HPDE6-E6E7 (cell line): Measurements from ENCODE around the gene RNF168.
"Not testable (repeated sequence)": the region's sequence is repeated elsewhere in the genome, so short reads cannot be mapped to it uniquely, and the experiment has no call there.

ENCODE experiments used
- DNase-seq: peaks from one replicate; pipeline ENCODE4 v3.0.0; 2011; ENCODE audit warnings: missing footprints; ENCODE audit errors: extremely low spot score

Gene RNF168, protein sequence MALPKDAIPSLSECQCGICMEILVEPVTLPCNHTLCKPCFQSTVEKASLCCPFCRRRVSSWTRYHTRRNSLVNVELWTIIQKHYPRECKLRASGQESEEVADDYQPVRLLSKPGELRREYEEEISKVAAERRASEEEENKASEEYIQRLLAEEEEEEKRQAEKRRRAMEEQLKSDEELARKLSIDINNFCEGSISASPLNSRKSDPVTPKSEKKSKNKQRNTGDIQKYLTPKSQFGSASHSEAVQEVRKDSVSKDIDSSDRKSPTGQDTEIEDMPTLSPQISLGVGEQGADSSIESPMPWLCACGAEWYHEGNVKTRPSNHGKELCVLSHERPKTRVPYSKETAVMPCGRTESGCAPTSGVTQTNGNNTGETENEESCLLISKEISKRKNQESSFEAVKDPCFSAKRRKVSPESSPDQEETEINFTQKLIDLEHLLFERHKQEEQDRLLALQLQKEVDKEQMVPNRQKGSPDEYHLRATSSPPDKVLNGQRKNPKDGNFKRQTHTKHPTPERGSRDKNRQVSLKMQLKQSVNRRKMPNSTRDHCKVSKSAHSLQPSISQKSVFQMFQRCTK

GRCh38 chr3:196503196-196504076 is at the start of gene RNF168:
Gene RNF168, minus strand, starts transcription at chr3:196503768. Its CDS starts 595 bp downstream, at chr3:196503173.
- DNase-seq: peak; percentile 92

GRCh38 chr3:196552253-196552652 is 48.7 kb upstream of the RNF168 start:
- DNase-seq: no peak

DNA sequence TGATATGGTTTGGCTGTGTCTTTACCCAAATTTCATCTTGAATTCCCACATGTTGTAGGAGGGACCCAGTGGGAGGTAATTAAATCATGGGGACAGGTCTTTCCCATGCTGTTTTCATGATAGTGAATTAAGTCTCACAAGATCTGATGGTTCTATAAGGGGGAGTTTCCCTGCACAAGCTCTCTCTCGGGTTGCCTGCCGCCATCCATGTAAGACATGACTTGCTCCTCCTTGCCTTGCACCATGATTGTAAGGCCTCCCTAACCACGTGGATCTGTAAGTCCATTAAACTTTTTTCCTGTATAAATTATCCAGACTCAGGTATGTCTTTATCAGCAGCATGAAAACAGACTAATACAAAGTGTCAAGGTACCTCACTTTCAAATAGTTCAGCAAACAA is 46.6 kb upstream of the RNF168 start:
- not testable (repeated sequence) for DNase-seq

- DNase-seq: not testable (repeated sequence)
Measured at GRCh38 chr3:196549312-196549711, 45.7 kb upstream of the RNF168 start.

DNA sequence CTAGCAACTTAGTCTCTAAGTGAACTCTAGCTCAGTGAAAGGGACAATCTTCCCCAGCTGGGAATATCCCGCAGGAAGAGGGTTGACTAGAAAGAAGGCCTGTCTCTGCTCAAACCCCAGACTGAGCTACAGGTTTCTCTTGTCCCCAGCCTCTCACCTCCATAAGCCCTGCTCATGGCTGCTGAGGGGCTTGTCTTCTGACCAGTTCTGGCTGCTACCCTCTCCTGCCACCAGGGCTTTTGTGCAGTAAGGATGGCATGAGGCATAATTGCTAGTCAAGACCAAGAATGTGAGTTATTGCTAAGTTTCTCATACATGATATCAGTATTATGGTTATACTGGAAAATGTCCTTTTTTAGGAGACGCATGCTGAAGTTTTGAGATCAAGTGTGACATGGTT is 43.5 kb upstream of the RNF168 start:
- DNase-seq: no peak

- no peak for DNase-seq
Measured at GRCh38 chr3:196546537-196546936, 43.0 kb upstream of the RNF168 start.

- DNase-seq: no peak
Measured at GRCh38 chr3:196544491-196544992, 41.0 kb upstream of the RNF168 start.

GRCh38 chr3:196541684-196542445 is 38.3 kb upstream of the RNF168 start:
- DNase-seq: no peak

GRCh38 chr3:196537319-196537984 is 33.9 kb upstream of the RNF168 start:
- DNase-seq: peak; percentile 59

- no peak for DNase-seq
Measured at GRCh38 chr3:196533260-196533681, 29.7 kb upstream of the RNF168 start.

DNA sequence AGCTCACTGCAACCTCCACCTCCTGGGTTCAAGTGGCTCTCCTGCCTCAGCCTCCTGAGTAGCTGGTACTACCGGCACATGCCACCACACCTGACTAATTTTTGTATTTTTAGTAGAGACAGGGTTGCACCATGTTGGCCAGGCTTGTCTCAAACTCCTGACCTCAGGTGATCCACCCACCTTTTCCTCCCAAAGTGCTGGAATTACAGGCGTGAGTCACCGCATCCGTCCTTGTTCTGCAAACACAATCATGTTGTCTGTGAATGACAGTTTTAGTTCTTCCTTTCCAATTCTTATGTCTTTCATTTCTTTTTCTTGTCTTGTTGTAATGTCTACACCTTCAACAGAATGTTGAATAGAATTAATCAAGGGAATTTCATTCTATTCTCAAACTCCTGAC is 27.9 kb upstream of the RNF168 start:
- no peak for DNase-seq

- peak; percentile 61 for DNase-seq
Measured at GRCh38 chr3:196528639-196529233, 25.2 kb upstream of the RNF168 start.

GRCh38 chr3:196525141-196525540 is 21.6 kb upstream of the RNF168 start:
- no peak for DNase-seq

DNA sequence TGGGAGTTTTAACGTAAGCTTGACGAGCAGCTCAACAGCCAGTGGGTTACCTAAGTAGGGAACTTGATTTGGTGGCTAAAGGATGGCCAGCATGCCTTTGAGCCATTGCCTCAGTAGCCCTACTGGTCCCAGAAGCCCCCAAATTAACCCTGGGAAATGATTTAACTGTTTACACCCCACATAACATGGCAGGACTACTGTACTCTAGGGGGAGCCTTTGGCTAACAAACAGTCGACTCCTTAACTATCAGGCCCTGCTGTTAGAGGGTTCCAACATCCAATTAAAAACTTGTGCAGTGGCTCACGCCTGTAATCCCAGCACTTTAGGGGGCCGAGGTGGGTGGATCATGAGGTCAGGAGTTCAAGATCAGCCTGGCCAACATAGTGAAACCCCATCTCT is 21.0 kb upstream of the RNF168 start:
- DNase-seq: no peak

- no peak for DNase-seq
Measured at GRCh38 chr3:196523841-196524240, 20.3 kb upstream of the RNF168 start.

DNA sequence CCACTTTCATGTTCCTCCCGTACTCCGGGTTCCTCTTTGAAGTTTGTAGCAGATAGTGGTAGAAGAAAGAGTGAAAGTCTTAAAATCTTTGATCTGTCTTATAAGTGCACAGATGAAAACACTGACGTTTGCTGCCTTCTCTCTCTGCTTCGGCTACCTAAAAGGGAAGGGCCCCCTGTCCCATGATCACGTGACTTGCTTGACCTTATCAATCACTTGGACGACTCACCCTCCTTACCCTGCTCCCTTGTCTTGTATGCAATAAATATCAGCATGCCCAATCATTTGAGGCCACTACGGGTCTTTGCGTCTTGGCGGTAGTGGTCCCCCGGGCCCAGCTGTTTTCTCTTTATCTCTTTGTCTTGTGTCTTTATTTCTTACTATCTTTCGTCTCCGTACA is 17.7 kb upstream of the RNF168 start:
- not testable (repeated sequence) for DNase-seq

- no peak for DNase-seq
Measured at GRCh38 chr3:196519718-196520082, 16.1 kb upstream of the RNF168 start.

GRCh38 chr3:196518966-196519717 is 15.6 kb upstream of the RNF168 start:
- DNase-seq: no peak

GRCh38 chr3:196517919-196518318 is 14.4 kb upstream of the RNF168 start:
- no peak for DNase-seq
